BLaER1 (cell line): Measurements from ENCODE around the gene APOE.
"Not testable (repeated sequence)": the region's sequence is repeated elsewhere in the genome, so short reads cannot be mapped to it uniquely, and the experiment has no call there.

Source experiments
- H3K27ac ChIP-seq: shearing (Covaris generic); formaldehyde crosslinking; 2 replicates; pipeline ENCODE4 v1.8.1; 2022
- H3K27me3 ChIP-seq: shearing (Covaris generic); formaldehyde crosslinking; 2 replicates; pipeline ENCODE4 v1.8.1; 2022
- H3K36me3 ChIP-seq: shearing (Covaris generic); formaldehyde crosslinking; 2 replicates; pipeline ENCODE4 v1.8.1; 2022
- H3K4me1 ChIP-seq: shearing (Covaris generic); formaldehyde crosslinking; 2 replicates; pipeline ENCODE4 v1.8.1; 2022
- H3K4me2 ChIP-seq: shearing (Covaris generic); formaldehyde crosslinking; 2 replicates; pipeline ENCODE4 v1.8.1; 2022
- H3K4me3 ChIP-seq: shearing (Covaris generic); formaldehyde crosslinking; 2 replicates; pipeline ENCODE4 v1.8.1; 2022
- H3K9ac ChIP-seq: shearing (Covaris generic); formaldehyde crosslinking; 2 replicates; pipeline ENCODE4 v1.8.1; 2022
- H3K9me3 ChIP-seq: shearing (Covaris generic); formaldehyde crosslinking; 2 replicates; pipeline ENCODE4 v1.8.1; 2022
- H4K20me1 ChIP-seq: shearing (Covaris generic); formaldehyde crosslinking; 2 replicates; pipeline ENCODE4 v1.8.1; 2022
- Cebpa-rat ChIP-seq: shearing (Covaris generic); IDR thresholded peaks from 2 replicates; pipeline ENCODE4 v1.8.1; 2022

APOE gene

DNA sequence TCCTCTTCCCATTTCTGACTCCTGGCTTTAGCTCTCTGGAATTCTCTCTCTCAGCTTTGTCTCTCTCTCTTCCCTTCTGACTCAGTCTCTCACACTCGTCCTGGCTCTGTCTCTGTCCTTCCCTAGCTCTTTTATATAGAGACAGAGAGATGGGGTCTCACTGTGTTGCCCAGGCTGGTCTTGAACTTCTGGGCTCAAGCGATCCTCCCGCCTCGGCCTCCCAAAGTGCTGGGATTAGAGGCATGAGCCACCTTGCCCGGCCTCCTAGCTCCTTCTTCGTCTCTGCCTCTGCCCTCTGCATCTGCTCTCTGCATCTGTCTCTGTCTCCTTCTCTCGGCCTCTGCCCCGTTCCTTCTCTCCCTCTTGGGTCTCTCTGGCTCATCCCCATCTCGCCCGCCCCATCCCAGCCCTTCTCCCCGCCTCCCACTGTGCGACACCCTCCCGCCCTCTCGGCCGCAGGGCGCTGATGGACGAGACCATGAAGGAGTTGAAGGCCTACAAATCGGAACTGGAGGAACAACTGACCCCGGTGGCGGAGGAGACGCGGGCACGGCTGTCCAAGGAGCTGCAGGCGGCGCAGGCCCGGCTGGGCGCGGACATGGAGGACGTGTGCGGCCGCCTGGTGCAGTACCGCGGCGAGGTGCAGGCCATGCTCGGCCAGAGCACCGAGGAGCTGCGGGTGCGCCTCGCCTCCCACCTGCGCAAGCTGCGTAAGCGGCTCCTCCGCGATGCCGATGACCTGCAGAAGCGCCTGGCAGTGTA lies 2.7 kb downstream of the APOE start:
- Histone ChIP-seq H3K27me3 (peaks cover 11% of the 10 kb centered on the region; the same call in 1 of the 2 replicates), H4K20me1 (peaks cover 10% of the 10 kb centered on the region; the same call in 1 of the 2 replicates), H3K27ac (no peak overlapping the region), H3K4me2 (no peak overlapping the region), H3K4me1 (peaks cover 18% of the 10 kb centered on the region), H3K4me3 (no peak overlapping the region), H3K9me3 (no peaks in the 10 kb centered on the region), H3K9ac (no peak overlapping the region), H3K36me3 (peaks cover 11% of the 10 kb centered on the region)
- no peak for TF ChIP-seq Cebpa-rat

DNA sequence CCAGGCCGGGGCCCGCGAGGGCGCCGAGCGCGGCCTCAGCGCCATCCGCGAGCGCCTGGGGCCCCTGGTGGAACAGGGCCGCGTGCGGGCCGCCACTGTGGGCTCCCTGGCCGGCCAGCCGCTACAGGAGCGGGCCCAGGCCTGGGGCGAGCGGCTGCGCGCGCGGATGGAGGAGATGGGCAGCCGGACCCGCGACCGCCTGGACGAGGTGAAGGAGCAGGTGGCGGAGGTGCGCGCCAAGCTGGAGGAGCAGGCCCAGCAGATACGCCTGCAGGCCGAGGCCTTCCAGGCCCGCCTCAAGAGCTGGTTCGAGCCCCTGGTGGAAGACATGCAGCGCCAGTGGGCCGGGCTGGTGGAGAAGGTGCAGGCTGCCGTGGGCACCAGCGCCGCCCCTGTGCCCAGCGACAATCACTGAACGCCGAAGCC lies 3.3 kb downstream of the APOE start:
- no peak overlapping the region for H3K4me3 ChIP-seq
- H3K27me3 ChIP-seq = peaks cover 11% of the 10 kb centered on the region; the same call in 1 of the 2 replicates
- H3K4me1 ChIP-seq = peaks cover 18% of the 10 kb centered on the region
- no peak for TF ChIP-seq Cebpa-rat
- H3K9me3 ChIP-seq = no peaks in the 10 kb centered on the region
- H4K20me1 ChIP-seq = peaks cover 8% of the 10 kb centered on the region; the same call in 1 of the 2 replicates
- H3K27ac ChIP-seq = no peak overlapping the region
- H3K36me3 ChIP-seq = peaks cover 9% of the 10 kb centered on the region; the same call in 1 of the 2 replicates
- no peak overlapping the region for H3K9ac ChIP-seq
- H3K4me2 ChIP-seq = no peak overlapping the region

DNA sequence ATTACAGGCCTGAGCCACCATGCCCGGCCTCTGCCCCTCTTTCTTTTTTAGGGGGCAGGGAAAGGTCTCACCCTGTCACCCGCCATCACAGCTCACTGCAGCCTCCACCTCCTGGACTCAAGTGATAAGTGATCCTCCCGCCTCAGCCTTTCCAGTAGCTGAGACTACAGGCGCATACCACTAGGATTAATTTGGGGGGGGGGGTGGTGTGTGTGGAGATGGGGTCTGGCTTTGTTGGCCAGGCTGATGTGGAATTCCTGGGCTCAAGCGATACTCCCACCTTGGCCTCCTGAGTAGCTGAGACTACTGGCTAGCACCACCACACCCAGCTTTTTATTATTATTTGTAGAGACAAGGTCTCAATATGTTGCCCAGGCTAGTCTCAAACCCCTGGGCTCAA lies 4.2 kb downstream of the APOE start:
- no peak overlapping the region for H3K4me2 ChIP-seq
- no peaks in the 10 kb centered on the region for H4K20me1 ChIP-seq
- no peak overlapping the region for H3K27ac ChIP-seq
- TF ChIP-seq Cebpa-rat = no peak
- H3K27me3 ChIP-seq = peaks cover 11% of the 10 kb centered on the region; the same call in 1 of the 2 replicates
- no peaks in the 10 kb centered on the region for H3K36me3 ChIP-seq
- H3K9me3 ChIP-seq = no peaks in the 10 kb centered on the region
- H3K4me1 ChIP-seq = peaks cover 26% of the 10 kb centered on the region
- H3K4me3 ChIP-seq = no peak overlapping the region
- H3K9ac ChIP-seq = no peak overlapping the region

DNA sequence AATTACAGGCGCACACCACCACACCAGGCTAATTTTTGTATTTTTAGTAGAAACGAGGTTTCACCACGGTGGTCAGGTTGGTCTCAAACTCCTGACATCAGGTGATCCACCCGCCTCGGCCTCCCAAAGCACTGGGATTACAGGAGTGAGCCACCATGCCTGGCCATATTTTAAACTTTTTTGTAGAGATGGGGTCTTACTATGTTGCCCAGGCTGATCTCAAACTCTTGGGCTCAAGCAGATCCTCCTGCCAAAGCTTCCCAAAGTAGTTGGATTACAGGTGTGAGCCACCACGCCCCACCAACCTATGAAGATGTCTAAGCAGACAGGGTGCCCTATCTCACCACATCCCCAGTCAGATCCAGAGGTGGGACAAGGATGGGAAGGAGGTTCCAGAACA lies 6.3 kb downstream of the APOE start:
- H3K9ac ChIP-seq, H4K20me1 ChIP-seq, H3K27ac ChIP-seq, H3K36me3 ChIP-seq, H3K4me2 ChIP-seq, H3K27me3 ChIP-seq, H3K4me3 ChIP-seq, H3K9me3 ChIP-seq: not testable (repeated sequence)
- H3K4me1 ChIP-seq = peaks cover 18% of the 10 kb centered on the region

DNA sequence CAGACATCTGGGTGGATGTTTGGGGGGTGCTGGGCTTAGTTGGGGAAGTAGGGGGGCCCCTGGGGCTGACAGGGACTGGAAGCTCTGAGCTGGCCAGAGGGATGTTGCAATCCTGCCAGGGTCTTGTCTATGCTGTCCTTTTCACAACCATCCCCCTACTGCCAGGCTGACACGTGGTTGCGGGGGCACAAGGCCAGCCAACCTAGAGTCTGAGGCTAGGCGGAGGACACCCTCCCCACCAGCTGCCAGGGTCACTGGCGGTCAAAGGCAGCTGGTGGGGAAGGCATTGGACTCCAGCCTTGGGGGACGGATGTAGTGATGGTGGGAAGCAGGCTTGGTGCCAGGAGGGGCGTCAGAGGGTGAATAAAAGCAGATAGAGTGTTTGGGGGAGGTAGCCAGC lies 7.3 kb downstream of the APOE start:
- TF ChIP-seq Cebpa-rat = no peak
- Histone ChIP-seq H3K9ac (no peak overlapping the region), H3K36me3 (no peaks in the 10 kb centered on the region), H3K4me2 (no peak overlapping the region), H3K4me1 (peaks cover 18% of the 10 kb centered on the region), H3K9me3 (no peaks in the 10 kb centered on the region), H3K4me3 (no peak overlapping the region), H3K27ac (no peak overlapping the region), H3K27me3 (no peaks in the 10 kb centered on the region), H4K20me1 (no peaks in the 10 kb centered on the region)

DNA sequence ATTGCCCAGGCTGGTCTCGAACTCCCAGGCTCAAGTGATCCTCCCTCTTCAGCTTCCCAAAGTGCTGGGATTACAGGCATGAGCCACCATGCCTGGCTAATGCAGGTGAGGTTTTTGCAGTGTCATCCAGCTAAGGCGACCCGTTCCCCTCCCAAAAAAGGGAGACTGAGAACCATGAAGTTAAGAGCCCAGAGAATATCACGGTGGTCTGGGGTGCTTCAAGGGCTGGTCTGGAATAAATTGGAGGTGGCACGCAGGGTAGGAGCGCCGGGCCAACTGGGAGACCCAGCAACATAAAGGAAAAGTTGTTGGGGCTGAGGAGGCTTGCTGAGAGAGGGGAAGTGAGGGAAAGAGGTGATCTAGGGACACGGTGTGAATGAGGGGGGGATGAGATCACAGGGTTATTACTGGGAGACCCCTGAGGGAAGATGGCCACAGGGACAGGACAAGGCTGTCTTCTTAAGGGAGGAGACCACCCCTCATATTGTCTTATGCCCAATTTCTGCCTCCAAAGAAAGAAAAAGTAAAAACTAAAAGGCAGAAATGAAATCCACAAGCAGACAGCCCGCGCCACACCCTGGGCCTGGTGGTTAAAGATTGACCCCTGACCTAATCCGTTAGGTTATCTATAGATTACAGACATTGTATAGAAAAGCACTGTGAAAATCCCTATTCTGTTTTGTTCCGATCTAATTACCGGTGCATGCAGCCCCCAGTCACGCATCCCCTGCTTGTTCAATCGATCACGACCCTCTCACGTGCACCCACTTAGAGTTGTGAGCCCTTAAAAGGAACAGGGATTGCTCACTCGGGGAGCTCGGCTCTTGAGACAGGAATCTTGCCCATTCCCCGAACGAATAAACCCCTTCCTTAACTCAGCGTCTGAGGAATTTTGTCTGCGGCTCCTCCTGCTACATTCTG lies 8.2 kb downstream of the APOE start:
- not testable (repeated sequence) for H3K27me3 ChIP-seq, H3K36me3 ChIP-seq, H3K9me3 ChIP-seq, H3K27ac ChIP-seq, H4K20me1 ChIP-seq
- Histone ChIP-seq H3K4me3 (peak overlapping the region; percentile 68), H3K4me2 (peak overlapping the region; percentile 91), H3K4me1 (peaks cover 18% of the 10 kb centered on the region), H3K9ac (peak overlapping the region; percentile 79)

DNA sequence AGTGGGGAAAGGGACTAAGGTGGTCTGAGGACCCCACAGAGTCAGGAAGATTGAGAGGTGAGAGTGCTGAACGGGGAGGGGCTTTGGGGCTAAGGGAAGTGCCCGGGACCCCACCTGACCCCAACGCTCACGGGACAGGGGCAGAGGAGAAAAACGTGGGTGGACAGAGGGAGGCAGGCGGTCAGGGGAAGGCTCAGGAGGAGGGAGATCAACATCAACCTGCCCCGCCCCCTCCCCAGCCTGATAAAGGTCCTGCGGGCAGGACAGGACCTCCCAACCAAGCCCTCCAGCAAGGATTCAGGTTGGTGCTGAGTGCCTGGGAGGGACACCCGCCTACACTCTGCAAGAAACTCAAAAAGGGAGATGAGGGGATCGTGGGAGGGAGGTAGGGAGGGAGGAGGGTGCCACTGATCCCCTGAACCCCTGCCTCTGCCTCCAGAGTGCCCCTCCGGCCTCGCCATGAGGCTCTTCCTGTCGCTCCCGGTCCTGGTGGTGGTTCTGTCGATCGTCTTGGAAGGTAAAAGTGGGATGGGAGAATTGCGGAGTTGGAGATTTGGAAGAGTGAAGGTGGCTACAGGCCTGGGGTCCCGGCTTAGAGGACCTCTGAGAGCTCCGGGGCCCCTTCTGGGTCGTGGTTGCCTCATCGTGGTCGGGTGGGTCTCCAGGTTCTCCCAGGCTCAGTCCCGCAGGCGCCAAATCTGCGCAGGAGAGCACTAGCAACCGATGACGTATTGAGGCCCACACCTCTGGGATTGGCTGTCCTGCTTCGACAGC lies 9.0 kb downstream of the APOE start, which contains the start of gene APOC1:
APOC1 (plus strand) TSS at position 176 of the 774 bp plus-strand sequence; CDS start at position 460, 284 bp downstream.
- H3K27me3 ChIP-seq, H3K9me3 ChIP-seq, H4K20me1 ChIP-seq, H3K36me3 ChIP-seq: not testable (repeated sequence)
- peaks cover 18% of the 10 kb centered on the region for H3K4me1 ChIP-seq
- H3K4me3 ChIP-seq = peak within 1 kb of the TSS; percentile 68
- peak within 1 kb of the TSS; percentile 79 for H3K9ac ChIP-seq
- H3K27ac ChIP-seq = peak within 1 kb of the TSS; percentile 76
- peak within 1 kb of the TSS; percentile 91 for H3K4me2 ChIP-seq

DNA sequence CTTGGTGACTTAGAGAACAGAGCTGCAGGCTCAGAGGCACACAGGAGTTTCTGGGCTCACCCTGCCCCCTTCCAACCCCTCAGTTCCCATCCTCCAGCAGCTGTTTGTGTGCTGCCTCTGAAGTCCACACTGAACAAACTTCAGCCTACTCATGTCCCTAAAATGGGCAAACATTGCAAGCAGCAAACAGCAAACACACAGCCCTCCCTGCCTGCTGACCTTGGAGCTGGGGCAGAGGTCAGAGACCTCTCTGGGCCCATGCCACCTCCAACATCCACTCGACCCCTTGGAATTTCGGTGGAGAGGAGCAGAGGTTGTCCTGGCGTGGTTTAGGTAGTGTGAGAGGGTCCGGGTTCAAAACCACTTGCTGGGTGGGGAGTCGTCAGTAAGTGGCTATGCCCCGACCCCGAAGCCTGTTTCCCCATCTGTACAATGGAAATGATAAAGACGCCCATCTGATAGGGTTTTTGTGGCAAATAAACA lies 18.7 kb downstream of the APOE start:
- Histone ChIP-seq H3K27me3 (no peaks in the 10 kb centered on the region), H3K36me3 (no peaks in the 10 kb centered on the region), H4K20me1 (no peaks in the 10 kb centered on the region), H3K9me3 (no peaks in the 10 kb centered on the region), H3K4me3 (no peak overlapping the region), H3K9ac (no peak overlapping the region), H3K4me1 (peaks cover 44% of the 10 kb centered on the region), H3K4me2 (peak overlapping the region; percentile 86; the same call in 1 of the 2 replicates), H3K27ac (no peak overlapping the region)
- TF ChIP-seq Cebpa-rat = no peak

DNA sequence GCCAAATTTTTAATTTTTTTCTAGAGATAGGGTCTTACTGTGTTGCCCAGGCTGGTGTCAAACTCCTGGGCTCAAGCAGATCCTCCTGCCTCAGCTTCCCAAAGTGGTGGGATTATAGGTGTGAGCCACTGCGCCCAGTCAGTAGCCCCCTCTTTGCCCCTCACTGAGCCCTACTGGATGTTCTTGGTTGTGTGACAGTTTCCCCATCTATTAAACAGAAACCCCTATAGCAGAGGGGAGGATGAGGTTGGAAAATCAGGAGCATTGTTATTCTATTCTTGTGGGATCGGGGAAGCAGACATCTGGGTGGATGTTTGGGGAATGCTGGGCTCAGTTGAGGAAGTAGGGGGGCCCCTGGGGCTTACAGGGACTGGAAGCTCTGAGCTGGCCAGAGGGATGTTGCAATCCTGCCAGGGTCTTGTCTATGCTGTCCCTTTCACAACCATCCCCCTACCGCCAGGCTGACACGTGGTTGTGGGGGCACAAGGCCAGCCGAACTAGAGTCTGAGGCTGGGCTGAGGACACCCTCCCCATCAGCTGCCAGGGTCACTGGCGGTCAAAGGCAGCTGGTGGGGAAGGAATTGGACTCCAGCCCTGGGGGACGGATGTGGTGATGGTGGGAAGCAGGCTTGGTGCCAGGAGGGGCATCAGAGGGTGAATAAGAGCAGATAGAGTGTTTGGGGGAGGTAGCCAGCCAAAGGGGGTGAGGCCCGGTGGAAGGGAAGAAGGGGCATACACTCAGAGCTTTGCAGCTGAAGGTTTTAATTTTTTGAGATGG lies 19.7 kb downstream of the APOE start:
- Histone ChIP-seq H3K9ac (no peak overlapping the region), H3K4me1 (peaks cover 48% of the 10 kb centered on the region), H3K9me3 (no peaks in the 10 kb centered on the region), H3K27me3 (no peaks in the 10 kb centered on the region), H3K4me2 (peak overlapping the region; percentile 86), H3K36me3 (no peaks in the 10 kb centered on the region), H3K4me3 (no peak overlapping the region), H3K27ac (0 out of 2 replicates have a peak overlapping the region, but pooled peaks have one; percentile 38), H4K20me1 (no peaks in the 10 kb centered on the region)
- 0 out of 2 replicates have a peak, but pooled peaks have one; percentile 9 for TF ChIP-seq Cebpa-rat

DNA sequence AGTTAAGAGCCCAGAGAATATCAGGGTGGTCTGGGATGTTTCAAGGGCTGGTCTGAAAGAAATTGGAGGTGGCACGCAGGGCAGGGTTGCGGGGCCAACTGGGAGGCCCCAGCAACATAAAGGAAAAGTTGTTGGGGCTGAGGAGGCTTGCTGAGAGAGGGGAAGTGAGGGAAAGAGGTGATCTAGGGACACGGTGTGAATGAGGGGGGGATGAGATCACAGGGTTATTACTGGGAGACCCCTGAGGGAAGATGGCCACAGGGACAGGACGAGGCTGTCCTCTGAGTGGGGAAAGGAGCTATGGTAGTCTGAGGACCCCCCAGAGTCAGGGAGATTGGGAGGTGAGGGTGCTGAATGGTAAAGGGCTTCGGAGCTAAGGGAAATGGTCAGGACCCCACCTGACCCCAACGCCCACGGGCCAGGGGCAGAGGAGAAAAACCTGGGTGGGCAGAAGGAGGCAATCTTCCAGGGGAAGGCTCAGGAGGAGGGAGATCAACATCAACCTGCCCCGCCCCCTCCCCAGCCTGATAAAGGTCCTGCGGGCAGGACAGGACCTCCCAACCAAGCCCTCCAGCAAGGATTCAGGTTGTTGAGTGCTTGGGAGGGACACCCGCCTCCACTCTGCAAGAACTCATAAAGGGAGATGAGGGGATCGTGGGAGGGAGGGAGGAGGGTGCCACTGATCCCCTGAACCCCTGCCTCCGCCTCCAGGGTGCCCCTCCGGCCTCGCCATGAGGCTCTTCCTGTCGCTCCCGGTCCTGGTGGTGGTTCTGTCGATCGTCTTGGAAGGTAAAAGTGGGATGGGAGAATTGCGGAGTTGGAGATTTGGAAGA lies 20.9 kb downstream of the APOE start:
- Histone ChIP-seq H3K4me1 (peaks cover 51% of the 10 kb centered on the region), H3K4me2 (peak overlapping the region; percentile 86)
- not testable (repeated sequence) for H3K27me3 ChIP-seq, H4K20me1 ChIP-seq, H3K36me3 ChIP-seq, H3K9me3 ChIP-seq, H3K4me3 ChIP-seq, H3K27ac ChIP-seq, H3K9ac ChIP-seq
